ENCODE data around the gene CLN5. TPM values are rescaled to one million over a fixed set of nuclear protein-coding genes. Genes with fewer than 3 reads are reported as not detected.

Gene CLN5
- total and polyA plus RNA-seq, 2 of the 13 experiments (the other 11 are each of a cell fraction or from before 2014, with no cell fraction given): 10.1 to 13.7 TPM

DNA sequence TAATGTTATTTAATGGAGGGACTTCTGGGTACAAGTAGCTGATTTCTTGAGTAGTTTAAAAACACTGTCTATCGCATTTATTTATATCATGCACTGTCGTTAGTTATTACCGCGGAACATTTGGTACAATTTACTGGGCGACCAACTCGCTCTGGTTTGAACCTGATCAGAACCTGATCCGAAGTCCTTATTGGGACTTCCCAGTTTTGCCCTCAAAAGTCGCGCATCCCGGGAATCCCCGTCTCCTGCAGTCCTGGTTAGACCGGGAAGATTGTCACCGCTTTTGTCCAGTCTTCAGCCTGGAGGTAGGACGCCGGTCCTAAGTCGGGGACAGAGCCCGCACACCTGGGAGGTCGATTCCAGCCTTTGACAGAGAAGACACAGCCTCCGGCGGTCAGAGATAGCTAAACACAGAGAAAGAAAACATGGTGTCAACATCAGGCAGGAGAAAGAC, 694 bp downstream of the CLN5 start (continued):
- TF ChIP-seq MED8 (CRISPR knock-in tag; IDR thresholded peaks at IDR 0.05; ENCODE audit: insufficient replicate concordance) (no peak), ZSCAN21 (CRISPR knock-in tag; IDR thresholded peaks at IDR 0.05; ENCODE audit: borderline replicate concordance) (0 out of 2 replicates have a peak, but pooled peaks have one; percentile 0)

DNA sequence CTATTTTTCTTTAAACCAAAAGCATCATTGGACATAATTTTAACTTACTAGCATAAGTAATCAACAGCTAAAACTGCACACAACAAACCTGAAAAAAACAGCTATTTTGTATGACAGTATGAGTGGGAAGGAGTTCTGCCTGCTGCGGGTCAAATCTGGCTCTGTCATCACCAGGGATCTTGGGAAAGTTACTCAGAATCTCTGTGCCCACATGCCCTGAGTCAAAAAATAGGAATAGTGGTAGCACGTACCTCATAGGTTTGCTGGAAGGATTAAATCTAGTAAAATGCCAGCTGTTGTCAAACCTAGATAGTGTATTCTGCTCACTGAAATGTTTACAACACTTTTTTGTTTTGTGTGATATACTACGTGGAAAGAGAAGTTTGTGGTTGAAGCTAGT, 1.1 kb downstream of the CLN5 start:
- Histone ChIP-seq H2AFZ (ENCODE audit: low read length) (peak overlapping the region; percentile 55), H4K20me1 (ENCODE audit: insufficient read depth, low read length) (no peaks in the 10 kb centered on the region), H3K4me2 (ENCODE audit: low read depth, low read length) (peak overlapping the region; percentile 85), H3K79me2 (ENCODE audit: insufficient read depth, low read length) (no peaks in the 10 kb centered on the region), H3K9ac (ENCODE audit: insufficient read depth, low read depth, low read length) (peak overlapping the region; percentile 84; the same call in 1 of the 2 replicates), H3K27ac (ENCODE audit: extremely low read length, insufficient read depth, low read length) (peak overlapping the region; percentile 79), H3K4me1 (ENCODE audit: insufficient read depth, low read length) (peaks cover 23% of the 10 kb centered on the region), H3K9me3 (ENCODE audit: low read length) (no peaks in the 10 kb centered on the region), H3K36me3 (replicated peaks in 1 of 2; ENCODE audit: control insufficient read depth in 1 of 2, insufficient read depth in 2 of 2, low read length in 2 of 2) (0 out of 5 replicates have a peak, but pooled peaks cover 0 to 4% of the 10 kb centered on the region in 2 experiments), H3K27me3 (ENCODE audit: control insufficient read depth in 1 of 2, insufficient read depth in 2 of 2, low read length in 2 of 2) (peaks cover 0 to 5% of the 10 kb centered on the region in 2 experiments; a peak in 2 of 5 replicates), H3K4me3 (replicated peaks in 1 of 3; ENCODE audit: insufficient read depth in 1 of 3, low read depth in 2 of 3, low read length in 3 of 3) (peak overlapping the region; percentile 70 to 80 (median 73))
- ChIA-PET POLR2A (interaction anchor here (2.0 to 2.3 kb wide), 2 partner anchors 9 to 33 kb away, joined by 7 to 12 read pairs; partner anchors contain the start of gene FBXL3), CTCF (ENCODE audit: low intra/inter-chr PET ratio, low total read pairs) (no interaction called here)
- ATAC-seq (no peak), FAIRE-seq (no peak), DNase-seq (ENCODE audit: low spot score) (no peak)
- no TSS peak for BruUV-seq (replicated peaks)
- 0 out of 2 replicates have a peak, but pooled peaks have one; percentile 4 for TF ChIP-seq KDM5A (IDR thresholded peaks at IDR 0.05; ENCODE audit: borderline replicate concordance, low read length)
- TF ChIP-seq, protein P1, sequence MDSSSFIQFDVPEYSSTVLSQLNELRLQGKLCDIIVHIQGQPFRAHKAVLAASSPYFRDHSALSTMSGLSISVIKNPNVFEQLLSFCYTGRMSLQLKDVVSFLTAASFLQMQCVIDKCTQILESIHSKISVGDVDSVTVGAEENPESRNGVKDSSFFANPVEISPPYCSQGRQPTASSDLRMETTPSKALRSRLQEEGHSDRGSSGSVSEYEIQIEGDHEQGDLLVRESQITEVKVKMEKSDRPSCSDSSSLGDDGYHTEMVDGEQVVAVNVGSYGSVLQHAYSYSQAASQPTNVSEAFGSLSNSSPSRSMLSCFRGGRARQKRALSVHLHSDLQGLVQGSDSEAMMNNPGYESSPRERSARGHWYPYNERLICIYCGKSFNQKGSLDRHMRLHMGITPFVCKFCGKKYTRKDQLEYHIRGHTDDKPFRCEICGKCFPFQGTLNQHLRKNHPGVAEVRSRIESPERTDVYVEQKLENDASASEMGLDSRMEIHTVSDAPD (CRISPR knock-in tag; IDR thresholded peaks at IDR 0.05): no peak
- TF ChIP-seq TGIF2 (CRISPR knock-in tag; IDR thresholded peaks at IDR 0.05): 0 out of 2 replicates have a peak, but pooled peaks have one; percentile 4
- no peak for TF ChIP-seq ZNF775 (CRISPR knock-in tag; IDR thresholded peaks at IDR 0.05; ENCODE audit: borderline replicate concordance)
- TF ChIP-seq, protein P2, sequence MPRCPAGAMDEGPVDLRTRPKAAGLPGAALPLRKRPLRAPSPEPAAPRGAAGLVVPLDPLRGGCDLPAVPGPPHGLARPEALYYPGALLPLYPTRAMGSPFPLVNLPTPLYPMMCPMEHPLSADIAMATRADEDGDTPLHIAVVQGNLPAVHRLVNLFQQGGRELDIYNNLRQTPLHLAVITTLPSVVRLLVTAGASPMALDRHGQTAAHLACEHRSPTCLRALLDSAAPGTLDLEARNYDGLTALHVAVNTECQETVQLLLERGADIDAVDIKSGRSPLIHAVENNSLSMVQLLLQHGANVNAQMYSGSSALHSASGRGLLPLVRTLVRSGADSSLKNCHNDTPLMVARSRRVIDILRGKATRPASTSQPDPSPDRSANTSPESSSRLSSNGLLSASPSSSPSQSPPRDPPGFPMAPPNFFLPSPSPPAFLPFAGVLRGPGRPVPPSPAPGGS (CRISPR knock-in tag; IDR thresholded peaks at IDR 0.05): no peak
- no peak for TF ChIP-seq ZNF652 (CRISPR knock-in tag; IDR thresholded peaks at IDR 0.05; ENCODE audit: borderline replicate concordance, low read depth)
- TF ChIP-seq ZNF317 (CRISPR knock-in tag; IDR thresholded peaks at IDR 0.05): no peak
- intact Hi-C loops (cut with micrococcal nuclease; ENCODE audit: unreplicated experiment) (no loop called here), in situ Hi-C loops (cut with HindIII; ENCODE audit: extremely low pct_ligation_motif_present, low pct_unique_long_range_greater_than_20kb) (no loop called here)
- WGBS (ENCODE audit: low lambda C conversion rate): 48% methylated on average over 3 of the region's 3 CpGs

Data from HepG2 (cell line).